Fibroblast of lung (primary cell): ENCODE measurements around the gene KLC4.

Source experiments
- CTCF ChIP-seq, 2 donors: IDR thresholded peaks in 1 of 2; conservative IDR thresholded peaks in 1 of 2; 1 replicate in 1 of 2; 2 replicates in 1 of 2; pipeline ENCODE4 v1.5.1; 2011 to 2012; ENCODE audit warnings: low read length in 2 of 2, control low read depth in 1 of 2, inconsistent platforms in 1 of 2, low read depth in 1 of 2, mild to moderate bottlenecking in 1 of 2
- EZH2 ChIP-seq: IDR thresholded peaks from 2 replicates; pipeline ENCODE4 v1.5.1; 2012; ENCODE audit warnings: low read length, control low read depth, mild to moderate bottlenecking; ENCODE audit errors: missing control alignments

- TF ChIP-seq CTCF (conservative IDR thresholded peaks at IDR 0.05 in 1 of 2, IDR thresholded peaks at IDR 0.05 in 1 of 2; ENCODE audit: low read depth in 1 of 2, low read length in 2 of 2), result no peak
- no peak for TF ChIP-seq EZH2
Measured at GRCh38 chr6:43029120-43029519, 30.3 kb upstream of the KLC4 start.
